Astrocyte (in vitro differentiated cells and primary cell): Measurements from ENCODE around the gene BCO1.

ENCODE experiments used
- EZH2 ChIP-seq: IDR thresholded peaks from 2 replicates; pipeline ENCODE4 v1.6.1; 2012; ENCODE audit warnings: mild to moderate bottlenecking, low read length, inconsistent platforms; ENCODE audit not compliant: insufficient read depth
- TF ChIP-seq, protein P1 (sequence below): IDR thresholded peaks from 2 replicates; pipeline ENCODE4 v1.5.1; 2011; ENCODE audit warnings: low read depth, mild to moderate bottlenecking, inconsistent platforms, low read length, moderate library complexity; ENCODE audit not compliant: insufficient read depth

DNA sequence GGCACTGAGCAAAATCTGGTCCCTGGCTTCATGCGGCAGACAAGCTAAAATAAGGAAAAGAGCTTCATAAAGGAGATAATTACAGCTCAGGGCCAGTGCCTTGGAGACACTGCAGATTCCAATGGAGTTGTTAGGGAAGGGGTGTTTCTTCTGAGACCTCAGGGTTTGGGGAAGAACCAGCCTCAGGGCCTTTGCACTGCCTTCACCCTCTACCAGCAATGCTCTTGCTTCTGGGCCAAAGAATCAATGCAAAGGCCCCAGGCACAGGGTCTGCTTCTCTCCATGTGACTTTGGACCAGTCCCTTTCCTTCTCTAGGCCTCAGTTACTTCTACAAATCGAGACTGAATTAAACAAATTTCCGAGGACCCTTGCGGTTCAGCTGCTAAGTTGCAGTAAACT, 40.0 kb downstream of the BCO1 start:
- TF ChIP-seq, protein P1, sequence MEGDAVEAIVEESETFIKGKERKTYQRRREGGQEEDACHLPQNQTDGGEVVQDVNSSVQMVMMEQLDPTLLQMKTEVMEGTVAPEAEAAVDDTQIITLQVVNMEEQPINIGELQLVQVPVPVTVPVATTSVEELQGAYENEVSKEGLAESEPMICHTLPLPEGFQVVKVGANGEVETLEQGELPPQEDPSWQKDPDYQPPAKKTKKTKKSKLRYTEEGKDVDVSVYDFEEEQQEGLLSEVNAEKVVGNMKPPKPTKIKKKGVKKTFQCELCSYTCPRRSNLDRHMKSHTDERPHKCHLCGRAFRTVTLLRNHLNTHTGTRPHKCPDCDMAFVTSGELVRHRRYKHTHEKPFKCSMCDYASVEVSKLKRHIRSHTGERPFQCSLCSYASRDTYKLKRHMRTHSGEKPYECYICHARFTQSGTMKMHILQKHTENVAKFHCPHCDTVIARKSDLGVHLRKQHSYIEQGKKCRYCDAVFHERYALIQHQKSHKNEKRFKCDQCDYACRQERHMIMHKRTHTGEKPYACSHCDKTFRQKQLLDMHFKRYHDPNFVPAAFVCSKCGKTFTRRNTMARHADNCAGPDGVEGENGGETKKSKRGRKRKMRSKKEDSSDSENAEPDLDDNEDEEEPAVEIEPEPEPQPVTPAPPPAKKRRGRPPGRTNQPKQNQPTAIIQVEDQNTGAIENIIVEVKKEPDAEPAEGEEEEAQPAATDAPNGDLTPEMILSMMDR, result no peak
- TF ChIP-seq EZH2, result no peak
